Neuronal stem cell (in vitro differentiated cells): ENCODE measurements around the gene CEBPZ.

ENCODE experiments used
- DNase-seq: peaks from one replicate; pipeline ENCODE4 v3.0.0-alpha.2; 2013; ENCODE audit warnings: low spot score
- H2AFZ ChIP-seq: one replicate; pipeline ENCODE4 v1.6.1; 2013; ENCODE audit warnings: mild to moderate bottlenecking, low read length, inconsistent platforms
- H2AK5ac ChIP-seq: 2 replicates; pipeline ENCODE4 v1.6.1; 2013; ENCODE audit warnings: low read depth, mild to moderate bottlenecking, inconsistent platforms, low read length, moderate library complexity, mixed read lengths
- H2BK120ac ChIP-seq: 2 replicates; pipeline ENCODE4 v1.6.1; 2013; ENCODE audit warnings: low read depth, mild to moderate bottlenecking, inconsistent platforms, low read length, moderate library complexity, mixed read lengths
- H2BK12ac ChIP-seq: one replicate; pipeline ENCODE4 v1.6.1; 2013; ENCODE audit warnings: low read length, inconsistent platforms
- H2BK15ac ChIP-seq: 2 replicates; pipeline ENCODE4 v1.6.1; 2013; ENCODE audit warnings: mild to moderate bottlenecking, low read length, inconsistent platforms, mixed read lengths
- H2BK5ac ChIP-seq: one replicate; pipeline ENCODE4 v1.6.1; 2013; ENCODE audit warnings: inconsistent platforms, mild to moderate bottlenecking, low read length, moderate library complexity
- H3K14ac ChIP-seq: one replicate; pipeline ENCODE4 v1.6.1; 2013; ENCODE audit warnings: low read length, inconsistent platforms
- H3K18ac ChIP-seq: 2 replicates; pipeline ENCODE4 v1.6.1; 2013; ENCODE audit warnings: low read length, inconsistent platforms
- H3K23ac ChIP-seq: 2 replicates; pipeline ENCODE4 v1.6.1; 2013; ENCODE audit warnings: low read depth, mild to moderate bottlenecking, mixed read lengths, low read length, inconsistent platforms; ENCODE audit not compliant: poor library complexity
- H3K27ac ChIP-seq: replicated peaks from 3 replicates; pipeline ENCODE4 v1.5.1; 2013; ENCODE audit warnings: low read length, inconsistent platforms
- H3K27me3 ChIP-seq, 3 experiments: 2 replicates each; pipeline ENCODE4 v1.6.1; 2013; ENCODE audit warnings: low read length in 3 of 3, mild to moderate bottlenecking in 2 of 3, inconsistent platforms in 1 of 3, low read depth in 1 of 3, mixed read lengths in 1 of 3, moderate library complexity in 1 of 3; ENCODE audit not compliant: control insufficient read depth in 3 of 3, insufficient read depth in 3 of 3
- H3K36me3 ChIP-seq, 2 donors: replicated peaks in 1 of 2; 2 replicates each; pipeline ENCODE4 v1.6.1; 2013; ENCODE audit warnings: low read length in 2 of 2; ENCODE audit not compliant: control insufficient read depth in 2 of 2, insufficient read depth in 2 of 2
- H3K4ac ChIP-seq: 2 replicates; pipeline ENCODE4 v1.6.1; 2013; ENCODE audit warnings: inconsistent platforms, mild to moderate bottlenecking, low read length, moderate library complexity
- H3K4me1 ChIP-seq, 2 donors: 1 replicate in 1 of 2; 2 replicates in 1 of 2; pipeline ENCODE4 v1.6.1; 2013; ENCODE audit warnings: low read length in 2 of 2, low read depth in 1 of 2; ENCODE audit not compliant: control insufficient read depth in 2 of 2, insufficient read depth in 1 of 2
- H3K4me2 ChIP-seq: one replicate; pipeline ENCODE4 v1.6.1; 2013; ENCODE audit warnings: mild to moderate bottlenecking, low read length, inconsistent platforms; ENCODE audit not compliant: insufficient read depth, poor library complexity, severe bottlenecking
- H3K4me3 ChIP-seq, 2 donors: 2 replicates each; pipeline ENCODE4 v1.5.1; 2013; ENCODE audit warnings: low read length in 2 of 2, mild to moderate bottlenecking in 2 of 2, inconsistent platforms in 1 of 2, moderate library complexity in 1 of 2
- H3K79me1 ChIP-seq: one replicate; pipeline ENCODE4 v1.6.1; 2013; ENCODE audit warnings: low read depth, mild to moderate bottlenecking, inconsistent platforms, low read length, moderate library complexity
- H3K9ac ChIP-seq: one replicate; pipeline ENCODE4 v1.6.1; 2013; ENCODE audit warnings: mild to moderate bottlenecking, low read depth, low read length, inconsistent platforms; ENCODE audit not compliant: poor library complexity
- H3K9me3 ChIP-seq, 2 donors: replicated peaks in 1 of 2; 2 replicates each; pipeline versions ENCODE3 to v1.6.1; 2013; ENCODE audit warnings: low read length in 2 of 2, mild to moderate bottlenecking in 2 of 2, inconsistent platforms in 1 of 2, low read depth in 1 of 2, mixed read lengths in 1 of 2, moderate library complexity in 1 of 2; ENCODE audit not compliant: control insufficient read depth in 2 of 2, insufficient read depth in 1 of 2
- H4K8ac ChIP-seq: one replicate; pipeline ENCODE4 v1.6.1; 2013; ENCODE audit warnings: low read depth, mild to moderate bottlenecking, inconsistent platforms, low read length, moderate library complexity
- H4K91ac ChIP-seq: one replicate; pipeline ENCODE4 v1.6.1; 2013; ENCODE audit warnings: low read length, low read depth, mild to moderate bottlenecking, inconsistent platforms; ENCODE audit not compliant: poor library complexity
- WGBS, 2 donors: extraction: QIAGEN DNeasy Blood & Tissue Kit; methylation state at CpG; one replicate each; pipeline ENCODE4 v1.1.7; 2013; ENCODE audit warnings: missing lambda C conversion rate in 2 of 2, mixed read lengths in 1 of 2; ENCODE audit not compliant: insufficient read length in 2 of 2, insufficient replicate concordance in 1 of 2; ENCODE audit errors: extremely low coverage in 2 of 2; 5-methylcytosine and 5-hydroxymethylcytosine counted together

The CEBPZ gene

GRCh38 chr2:37262522-37262921 is 31.1 kb upstream of the CEBPZ start:
- Histone ChIP-seq H2BK15ac (no peak overlapping the region), H3K4ac (no peak overlapping the region), H2AFZ (no peak overlapping the region), H3K9me3 (no peaks in the 10 kb centered on the region), H3K27me3 (no peaks in the 10 kb centered on the region), H3K79me1 (no peaks in the 10 kb centered on the region), H3K14ac (no peak overlapping the region), H3K4me2 (no peak overlapping the region), H3K27ac (no peak overlapping the region), H3K9ac (no peak overlapping the region), H2BK5ac (no peak overlapping the region), H4K91ac (no peak overlapping the region), H3K36me3 (peaks cover 6 to 92% of the 10 kb centered on the region in 2 donors), H2BK12ac (no peak overlapping the region), H2BK120ac (no peak overlapping the region), H3K4me1 (no peaks in the 10 kb centered on the region), H3K23ac (no peak overlapping the region), H3K18ac (no peak overlapping the region), H4K8ac (no peak overlapping the region), H3K4me3 (no peak overlapping the region), H2AK5ac (no peak overlapping the region)
- no CpG with 5 or more reads among the region's 2 CpGs for WGBS, 2 donors
- DNase-seq, result no peak

DNA sequence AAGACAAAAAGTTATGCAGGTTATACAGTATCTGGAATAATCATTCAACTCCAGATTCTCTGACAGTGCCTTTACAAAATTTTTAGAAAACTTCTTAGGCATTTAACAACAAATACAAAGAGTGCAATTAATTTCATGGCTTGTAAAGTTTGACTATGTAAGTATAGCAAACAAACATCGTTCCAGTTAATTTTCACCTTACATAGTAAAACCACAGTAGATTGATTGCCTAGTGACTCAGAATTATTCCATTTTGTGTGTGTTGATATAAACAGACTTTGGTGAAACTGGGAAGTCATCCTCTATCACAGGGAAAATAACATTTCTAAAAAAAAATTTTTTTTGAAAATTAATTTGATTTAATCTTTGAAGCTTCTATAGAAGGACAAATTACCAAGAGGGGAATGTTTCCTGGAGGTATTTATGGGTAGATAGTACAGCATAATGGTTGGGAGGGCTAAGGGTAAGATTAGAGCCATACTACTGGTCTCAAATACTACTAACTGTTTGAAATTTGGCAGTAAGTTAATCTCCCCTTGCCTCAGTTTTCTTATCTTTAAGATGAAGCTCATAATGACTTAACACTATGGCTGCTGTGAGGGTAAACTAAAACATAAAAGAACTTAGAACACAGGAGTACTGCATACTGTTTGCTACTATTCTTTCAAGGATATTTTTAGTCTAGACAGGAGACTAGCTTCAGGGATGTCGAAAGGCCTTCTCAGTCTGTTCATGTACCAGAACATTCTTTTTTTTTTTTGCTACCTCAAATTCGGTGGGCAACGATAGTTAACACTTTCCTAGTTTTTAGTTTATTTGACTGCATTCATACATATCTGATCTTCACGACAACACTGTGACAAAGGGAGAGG is 19.7 kb upstream of the CEBPZ start:
- Histone ChIP-seq H3K4me2 (no peak overlapping the region), H3K79me1 (no peaks in the 10 kb centered on the region), H3K4me3 (no peak overlapping the region), H2AFZ (no peak overlapping the region), H2BK5ac (no peak overlapping the region), H4K91ac (no peak overlapping the region), H3K4me1 (no peaks in the 10 kb centered on the region), H2AK5ac (no peak overlapping the region), H3K18ac (no peak overlapping the region), H2BK120ac (no peak overlapping the region), H3K27me3 (no peaks in the 10 kb centered on the region), H3K9me3 (no peaks in the 10 kb centered on the region), H3K9ac (no peak overlapping the region), H3K27ac (no peak overlapping the region), H4K8ac (no peak overlapping the region), H3K4ac (no peak overlapping the region), H3K36me3 (peaks cover 19 to 99% of the 10 kb centered on the region in 2 donors), H2BK15ac (no peak overlapping the region), H3K23ac (no peak overlapping the region), H2BK12ac (no peak overlapping the region), H3K14ac (no peak overlapping the region)
- no CpG with 5 or more reads among the region's 5 CpGs for WGBS, 2 donors
- DNase-seq, result no peak

DNA sequence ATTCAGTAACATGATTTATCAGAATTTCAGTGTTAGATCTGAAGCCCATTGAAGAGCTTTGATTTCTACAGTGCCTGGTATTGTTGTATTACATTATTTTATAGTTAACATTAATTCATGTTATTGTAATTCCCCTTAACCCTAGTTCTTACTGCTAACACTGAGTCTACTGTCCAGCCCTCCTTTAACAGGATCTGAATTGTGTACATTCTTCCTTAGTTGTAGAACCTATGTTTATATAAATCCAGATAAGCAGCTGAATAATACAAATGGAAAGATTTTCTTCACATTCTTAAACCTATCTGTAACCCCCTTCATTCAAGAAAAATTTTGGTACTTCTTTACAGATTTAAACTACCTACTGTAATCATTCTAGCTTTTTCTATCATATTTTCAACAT is 14.8 kb upstream of the CEBPZ start:
- H2BK120ac ChIP-seq, result no peak overlapping the region
- no peaks in the 10 kb centered on the region for H3K4me1 ChIP-seq
- no peak overlapping the region for H2BK15ac ChIP-seq
- no peak for DNase-seq
- no peak overlapping the region for H4K8ac ChIP-seq
- peaks cover 13 to 100% of the 10 kb centered on the region in 2 donors for H3K36me3 ChIP-seq
- H2AK5ac ChIP-seq, result no peak overlapping the region
- no peak overlapping the region for H2AFZ ChIP-seq
- no peak overlapping the region for H2BK12ac ChIP-seq
- no peak overlapping the region for H3K27ac ChIP-seq
- H3K9me3 ChIP-seq, result peaks cover 0 to 15% of the 10 kb centered on the region in 2 donors
- H3K18ac ChIP-seq, result no peak overlapping the region
- no peak overlapping the region for H2BK5ac ChIP-seq
- no peak overlapping the region for H3K14ac ChIP-seq
- H3K9ac ChIP-seq, result no peak overlapping the region
- no peak overlapping the region for H3K4me2 ChIP-seq
- H4K91ac ChIP-seq, result no peak overlapping the region
- no peak overlapping the region for H3K23ac ChIP-seq
- no peaks in the 10 kb centered on the region for H3K27me3 ChIP-seq
- no peak overlapping the region for H3K4me3 ChIP-seq
- no peak overlapping the region for H3K4ac ChIP-seq
- H3K79me1 ChIP-seq, result no peaks in the 10 kb centered on the region

GRCh38 chr2:37244755-37245154 is 13.4 kb upstream of the CEBPZ start:
- H3K9me3 ChIP-seq, result peaks cover 0 to 15% of the 10 kb centered on the region in 2 donors
- H2AFZ ChIP-seq, result no peak overlapping the region
- H4K8ac ChIP-seq, result no peak overlapping the region
- H3K14ac ChIP-seq, result no peak overlapping the region
- H2BK15ac ChIP-seq, result no peak overlapping the region
- no peak overlapping the region for H3K27ac ChIP-seq
- H2BK12ac ChIP-seq, result no peak overlapping the region
- no peak overlapping the region for H3K23ac ChIP-seq
- H3K27me3 ChIP-seq, result no peaks in the 10 kb centered on the region
- H3K9ac ChIP-seq, result no peak overlapping the region
- H2AK5ac ChIP-seq, result no peak overlapping the region
- no peaks in the 10 kb centered on the region for H3K79me1 ChIP-seq
- H4K91ac ChIP-seq, result no peak overlapping the region
- no peak overlapping the region for H3K4me2 ChIP-seq
- H2BK5ac ChIP-seq, result no peak overlapping the region
- peaks cover 13 to 99% of the 10 kb centered on the region in 2 donors for H3K36me3 ChIP-seq
- H3K4me1 ChIP-seq, result no peaks in the 10 kb centered on the region
- no peak overlapping the region for H3K18ac ChIP-seq
- H3K4ac ChIP-seq, result no peak overlapping the region
- no peak for DNase-seq
- WGBS, 2 donors, result no CpG with 5 or more reads among the region's 3 CpGs
- H3K4me3 ChIP-seq, result no peak overlapping the region
- no peak overlapping the region for H2BK120ac ChIP-seq
